Measurements from ENCODE around the gene MST1R. TPM values are rescaled to one million over a fixed set of nuclear protein-coding genes. Genes with fewer than 3 reads are reported as not detected.

MST1R gene
- total RNA-seq, 1 experiment from 2014 or later, result 169 TPM

DNA sequence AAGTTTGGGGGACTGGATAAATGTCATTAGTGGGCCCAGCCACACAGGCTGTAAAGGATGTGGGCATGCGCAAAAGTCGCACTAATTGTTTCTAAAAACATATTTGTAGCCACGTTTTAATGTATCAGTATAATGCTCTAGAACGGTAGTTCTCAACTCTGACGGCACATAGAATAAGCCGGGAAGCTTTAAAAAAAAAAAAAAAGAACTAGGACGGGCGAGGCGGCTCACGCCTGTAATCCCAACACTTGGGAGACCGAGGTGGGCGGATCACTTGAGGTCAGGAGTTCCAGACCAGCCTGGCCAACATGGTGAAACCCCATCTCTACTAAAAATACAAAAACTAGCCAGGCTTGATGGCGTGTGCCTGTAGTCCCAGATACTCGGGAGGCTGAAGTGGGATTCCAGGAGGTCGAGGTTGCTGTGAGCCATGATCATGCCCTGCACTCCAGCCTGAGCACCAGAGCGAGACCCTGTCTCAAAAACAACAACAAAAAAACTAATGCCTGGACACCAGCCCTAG, 26.6 kb upstream of the MST1R start:
- TF ChIP-seq, protein P1, sequence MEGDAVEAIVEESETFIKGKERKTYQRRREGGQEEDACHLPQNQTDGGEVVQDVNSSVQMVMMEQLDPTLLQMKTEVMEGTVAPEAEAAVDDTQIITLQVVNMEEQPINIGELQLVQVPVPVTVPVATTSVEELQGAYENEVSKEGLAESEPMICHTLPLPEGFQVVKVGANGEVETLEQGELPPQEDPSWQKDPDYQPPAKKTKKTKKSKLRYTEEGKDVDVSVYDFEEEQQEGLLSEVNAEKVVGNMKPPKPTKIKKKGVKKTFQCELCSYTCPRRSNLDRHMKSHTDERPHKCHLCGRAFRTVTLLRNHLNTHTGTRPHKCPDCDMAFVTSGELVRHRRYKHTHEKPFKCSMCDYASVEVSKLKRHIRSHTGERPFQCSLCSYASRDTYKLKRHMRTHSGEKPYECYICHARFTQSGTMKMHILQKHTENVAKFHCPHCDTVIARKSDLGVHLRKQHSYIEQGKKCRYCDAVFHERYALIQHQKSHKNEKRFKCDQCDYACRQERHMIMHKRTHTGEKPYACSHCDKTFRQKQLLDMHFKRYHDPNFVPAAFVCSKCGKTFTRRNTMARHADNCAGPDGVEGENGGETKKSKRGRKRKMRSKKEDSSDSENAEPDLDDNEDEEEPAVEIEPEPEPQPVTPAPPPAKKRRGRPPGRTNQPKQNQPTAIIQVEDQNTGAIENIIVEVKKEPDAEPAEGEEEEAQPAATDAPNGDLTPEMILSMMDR (IDR thresholded peaks at IDR 0.05; ENCODE audit: unreplicated experiment), result no peak
- Mint-ChIP-seq H3K4me1 (ENCODE audit: low read depth, unreplicated experiment) (peaks cover 21% of the 10 kb centered on the region), H3K4me3 (ENCODE audit: low read depth, unreplicated experiment) (peak overlapping the region; percentile 94), H3K27ac (ENCODE audit: unreplicated experiment) (no peak overlapping the region), H3K36me3 (ENCODE audit: insufficient read depth, unreplicated experiment) (peaks cover 9% of the 10 kb centered on the region), H3K9me3 (ENCODE audit: low read depth, unreplicated experiment) (no peaks in the 10 kb centered on the region), H3K27me3 (ENCODE audit: unreplicated experiment) (no peaks in the 10 kb centered on the region)
- intact Hi-C loops (cut with micrococcal nuclease; ENCODE audit: unreplicated experiment), result no loop called here
- BruUV-seq (replicated peaks), result TSS peak; percentile 55
- DNase-seq, result no peak
- CTCF ChIA-PET, result interaction anchor here (0.8 to 2.1 kb wide), 7 partner anchors 10 to 144 kb away, joined by 3 to 18 read pairs (median 10); partner anchors contain the start of genes INKA1, IP6K1 and RBM6

DNA sequence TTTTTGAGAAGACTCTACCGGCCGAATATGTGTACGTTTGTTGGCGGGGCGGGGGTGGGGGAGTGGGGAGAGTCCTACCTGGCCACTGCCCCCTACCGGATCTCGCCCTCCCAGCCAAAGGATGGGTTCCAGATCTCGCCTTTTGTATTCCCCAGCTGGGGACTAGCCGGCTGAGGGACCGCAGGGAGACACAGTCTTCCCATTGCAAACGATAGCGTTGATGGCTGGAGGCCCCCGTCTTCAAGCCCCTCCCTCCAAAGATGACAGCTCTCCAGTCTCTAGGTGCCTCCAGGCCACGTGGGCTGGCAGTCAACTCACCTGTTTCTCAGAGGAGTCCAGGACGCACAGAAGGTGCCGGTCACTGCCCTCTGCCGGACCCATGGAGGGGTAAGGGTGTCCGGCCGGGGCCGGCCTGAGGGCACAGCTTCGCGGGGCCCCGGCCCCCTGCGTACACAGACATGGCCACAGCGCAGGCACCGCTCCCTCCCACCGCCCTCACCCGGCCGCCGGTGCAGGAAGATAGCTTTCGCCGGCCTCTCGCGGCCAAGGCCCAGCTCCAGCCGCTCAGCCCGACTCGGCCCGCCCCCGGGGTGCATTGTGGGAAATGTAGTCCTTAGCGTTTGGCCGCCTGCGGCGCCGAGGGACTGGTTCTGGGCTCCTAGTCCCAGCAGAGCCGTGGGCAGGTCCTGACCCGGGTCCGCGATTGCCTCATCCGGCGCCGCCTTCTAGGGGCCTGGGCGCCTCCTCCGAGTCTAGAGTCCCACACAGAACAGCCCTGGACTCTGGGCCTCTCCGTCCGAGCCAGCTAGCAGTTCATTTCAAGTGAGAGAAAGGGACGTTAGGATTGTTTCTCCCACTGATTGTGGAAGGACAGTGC, 25.9 kb upstream of the MST1R start, which contains the start of gene MON1A:
MON1A (minus strand) TSS at position 521 of the 877 bp plus-strand sequence. CDS start 16,465 bp downstream, outside the sequence.
- Mint-ChIP-seq H3K36me3 (ENCODE audit: insufficient read depth, unreplicated experiment) (peaks cover 9% of the 10 kb centered on the region), H3K9me3 (ENCODE audit: low read depth, unreplicated experiment) (no peaks in the 10 kb centered on the region), H3K27ac (ENCODE audit: unreplicated experiment) (peak within 1 kb of the TSS; percentile 69), H3K4me1 (ENCODE audit: low read depth, unreplicated experiment) (peaks cover 21% of the 10 kb centered on the region), H3K4me3 (ENCODE audit: low read depth, unreplicated experiment) (peak within 1 kb of the TSS; percentile 94), H3K27me3 (ENCODE audit: unreplicated experiment) (no peaks in the 10 kb centered on the region)
- intact Hi-C loops (cut with micrococcal nuclease; ENCODE audit: unreplicated experiment), result no loop called here
- BruUV-seq (replicated peaks), result no TSS peak
- CTCF ChIA-PET, result interaction anchor here (0.6 to 2.1 kb wide), 10 partner anchors 11 to 210 kb away, joined by 3 to 18 read pairs (median 6); partner anchors contain the start of genes INKA1, IP6K1 and RBM6
- TF ChIP-seq, protein P1 (IDR thresholded peaks at IDR 0.05; ENCODE audit: unreplicated experiment), result no peak
- DNase-seq, result peak; percentile 97

- peaks cover 21% of the 10 kb centered on the region for H3K4me1 Mint-ChIP-seq (ENCODE audit: low read depth, unreplicated experiment)
- intact Hi-C loops (cut with micrococcal nuclease; ENCODE audit: unreplicated experiment), result no loop called here
- H3K27ac Mint-ChIP-seq (ENCODE audit: unreplicated experiment), result no peak overlapping the region
- BruUV-seq (replicated peaks), result TSS peak; percentile 42
- peaks cover 9% of the 10 kb centered on the region for H3K36me3 Mint-ChIP-seq (ENCODE audit: insufficient read depth, unreplicated experiment)
- CTCF ChIA-PET, result interaction anchor here (0.6 to 2.1 kb wide), 3 partner anchors 13 to 209 kb away, joined by 4 to 11 read pairs (median 6); no protein-coding TSS in a partner anchor
- TF ChIP-seq, protein P1 (IDR thresholded peaks at IDR 0.05; ENCODE audit: unreplicated experiment), result no peak
- no peaks in the 10 kb centered on the region for H3K9me3 Mint-ChIP-seq (ENCODE audit: low read depth, unreplicated experiment)
- DNase-seq, result no peak
- H3K4me3 Mint-ChIP-seq (ENCODE audit: low read depth, unreplicated experiment), result peak overlapping the region; percentile 94
- no peaks in the 10 kb centered on the region for H3K27me3 Mint-ChIP-seq (ENCODE audit: unreplicated experiment)
Measured at GRCh38 chr3:49928481-49929017, 24.9 kb upstream of the MST1R start.

DNA sequence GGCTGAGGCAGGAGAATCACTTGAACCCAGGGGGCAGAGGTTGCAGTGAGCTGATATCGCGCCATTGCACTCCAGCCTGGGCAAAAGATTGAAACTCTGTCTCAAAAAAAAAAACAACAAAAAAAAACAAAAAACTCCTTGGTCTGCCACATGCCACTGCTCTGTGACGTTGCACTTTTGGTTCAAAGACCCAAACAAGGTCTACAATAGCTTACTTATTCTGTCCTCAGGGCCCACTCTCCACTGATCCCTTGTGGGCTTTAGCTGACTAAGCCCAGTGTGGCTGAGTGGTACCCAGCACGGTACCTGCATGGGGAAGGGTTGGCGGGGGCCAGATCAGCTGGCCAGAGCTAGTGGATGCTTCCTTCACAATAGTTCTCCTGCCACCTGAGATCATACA, 24.1 kb upstream of the MST1R start:
- H3K27me3 Mint-ChIP-seq (ENCODE audit: unreplicated experiment), result no peaks in the 10 kb centered on the region
- H3K4me1 Mint-ChIP-seq (ENCODE audit: low read depth, unreplicated experiment), result peaks cover 21% of the 10 kb centered on the region
- no peaks in the 10 kb centered on the region for H3K9me3 Mint-ChIP-seq (ENCODE audit: low read depth, unreplicated experiment)
- no peak for DNase-seq
- H3K4me3 Mint-ChIP-seq (ENCODE audit: low read depth, unreplicated experiment), result no peak overlapping the region
- CTCF ChIA-PET, result no interaction called here
- TF ChIP-seq, protein P1 (IDR thresholded peaks at IDR 0.05; ENCODE audit: unreplicated experiment), result no peak
- intact Hi-C loops (cut with micrococcal nuclease; ENCODE audit: unreplicated experiment), result no loop called here
- BruUV-seq (replicated peaks), result no TSS peak
- H3K27ac Mint-ChIP-seq (ENCODE audit: unreplicated experiment), result no peak overlapping the region
- peaks cover 9% of the 10 kb centered on the region for H3K36me3 Mint-ChIP-seq (ENCODE audit: insufficient read depth, unreplicated experiment)
